ENCODE measurements around the gene EGFL8. TPM values are rescaled to one million over a fixed set of nuclear protein-coding genes. Genes with fewer than 3 reads are reported as not detected.
A peak's percentile ranks its signal among the peaks of the same experiment; 100 is the strongest.

The EGFL8 gene
- total and polyA plus RNA-seq, 8 donors: 2.2 to 46.8 (median 6.0) TPM

- intact Hi-C loops (cut with DNase I): loop anchor here in 1 of 3 donors (10.0 kb wide), 1 partner anchor 46 kb away; the partner anchor contains the start of gene EGFL8
- FAIRE-seq (no peak), ATAC-seq (peak; percentile 87 to 94 (median 91)), DNase-seq (peak; percentile 66 to 94 (median 85))
- Histone ChIP-seq H3K4me3 (no peak overlapping the region), H3K27me3 (no peaks in the 10 kb centered on the region), H3K27ac (no peak overlapping the region), H3K4me1 (peaks cover 0 to 9% (median 0%) of the 10 kb centered on the region in 3 donors), H3K36me3 (peaks cover 0 to 46% (median 22%) of the 10 kb centered on the region in 3 donors), H3K9me3 (no peaks in the 10 kb centered on the region)
- WGBS, 2 donors: 15 to 24% methylated on average over 17 of the region's 17 CpGs
- TF ChIP-seq CTCF (IDR thresholded peaks at IDR 0.05): peak; percentile 76 to 88 (median 84)
Observed at GRCh38 chr6:32118782-32119628, 45.4 kb upstream of the EGFL8 start.

- no peak for TF ChIP-seq CTCF (IDR thresholded peaks at IDR 0.05)
- Histone ChIP-seq H3K36me3 (peaks cover 0 to 58% (median 28%) of the 10 kb centered on the region in 3 donors), H3K4me3 (no peak overlapping the region), H3K9me3 (no peaks in the 10 kb centered on the region), H3K4me1 (peaks cover 0 to 6% (median 0%) of the 10 kb centered on the region in 3 donors), H3K27ac (no peak overlapping the region), H3K27me3 (no peaks in the 10 kb centered on the region)
- WGBS, 2 donors: 89 to 93% methylated on average over 10 to 12 of the region's 12 CpGs
- intact Hi-C loops (cut with DNase I): no loop called here
- ATAC-seq: no peak
- FAIRE-seq: no peak
- peak in 1 of 6 donors; percentile 44 for DNase-seq
Observed at GRCh38 chr6:32120573-32121059, 43.8 kb upstream of the EGFL8 start.

DNA sequence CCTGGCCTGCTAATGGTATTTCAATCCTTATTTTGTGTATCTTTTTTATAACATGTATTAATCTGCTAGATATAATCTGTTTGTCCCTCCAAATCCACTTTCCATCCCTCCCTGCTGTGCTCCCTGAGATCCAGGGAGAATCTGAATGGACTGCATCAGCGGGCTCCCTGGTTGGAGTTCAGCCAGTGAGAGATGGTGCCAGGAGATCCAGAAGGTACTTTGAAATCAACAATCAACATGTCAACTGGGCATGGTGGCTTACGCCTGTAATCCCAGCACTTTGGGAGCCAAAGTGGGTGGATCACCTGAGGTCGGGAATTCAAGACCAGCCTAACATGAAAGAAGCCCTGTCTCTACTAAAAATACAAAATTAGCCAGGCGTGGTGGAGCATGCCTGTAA lies 40.7 kb upstream of the EGFL8 start:
- FAIRE-seq (no peak), ATAC-seq (no peak)

GRCh38 chr6:32126880-32127279 lies 37.5 kb upstream of the EGFL8 start:
- Histone ChIP-seq H3K9me3 (no peaks in the 10 kb centered on the region), H3K4me1 (peaks cover 8 to 18% (median 15%) of the 10 kb centered on the region in 3 donors), H3K4me3 (peak overlapping the region; percentile 67 to 85 (median 76)), H3K36me3 (peaks cover 0 to 12% (median 11%) of the 10 kb centered on the region in 3 donors), H3K27ac (no peak overlapping the region), H3K27me3 (no peaks in the 10 kb centered on the region)
- intact Hi-C loops (cut with DNase I): no loop called here
- FAIRE-seq (no peak), DNase-seq (no peak), ATAC-seq (no peak)
- 48 to 49% methylated on average over 8 of the region's 8 CpGs for WGBS, 2 donors
- TF ChIP-seq CTCF (IDR thresholded peaks at IDR 0.05): no peak

More for the DNA sequence above, 40.7 kb upstream of the EGFL8 start:
- no peaks in the 10 kb centered on the region for H3K9me3 ChIP-seq
- no peaks in the 10 kb centered on the region for H3K27me3 ChIP-seq
- peaks cover 3 to 16% (median 9%) of the 10 kb centered on the region in 3 donors for H3K4me1 ChIP-seq
- TF ChIP-seq CTCF (IDR thresholded peaks at IDR 0.05): no peak
- H3K4me3 ChIP-seq: no peak overlapping the region
- intact Hi-C loops (cut with DNase I): no loop called here
- DNase-seq: no peak
- 76 to 80% methylated on average over 4 of the region's 4 CpGs for WGBS, 2 donors
- no peak overlapping the region for H3K27ac ChIP-seq
- H3K36me3 ChIP-seq: peaks cover 0 to 29% (median 29%) of the 10 kb centered on the region in 3 donors

GRCh38 chr6:32127409-32127716 lies 37.0 kb upstream of the EGFL8 start:
- peaks cover 0 to 12% (median 11%) of the 10 kb centered on the region in 3 donors for H3K36me3 ChIP-seq
- TF ChIP-seq CTCF (IDR thresholded peaks at IDR 0.05): no peak
- FAIRE-seq (no peak), ATAC-seq (no peak), DNase-seq (no peak)
- 2 to 3% methylated on average over 9 of the region's 9 CpGs for WGBS, 2 donors
- peaks cover 8 to 18% (median 15%) of the 10 kb centered on the region in 3 donors for H3K4me1 ChIP-seq
- intact Hi-C loops (cut with DNase I): no loop called here
- H3K9me3 ChIP-seq: no peaks in the 10 kb centered on the region
- peak overlapping the region; percentile 67 to 85 (median 76) for H3K4me3 ChIP-seq
- no peaks in the 10 kb centered on the region for H3K27me3 ChIP-seq
- peak overlapping the region in 1 of 4 donors; percentile 73 for H3K27ac ChIP-seq
